H1 (cell line): Measurements from ENCODE around the gene TTC6. TPM values are rescaled to one million over a fixed set of nuclear protein-coding genes. Genes with fewer than 3 reads are reported as not detected.
A peak's percentile ranks its signal among the peaks of the same experiment; 100 is the strongest.

ENCODE experiments used
- ASH2L ChIP-seq: fragments of 200-600, 300-600 bp; sonication (generic); IDR thresholded peaks from one replicate; pipeline ENCODE4 v1.7.1; 2017; ENCODE audit warnings: low read length
- ATF3 ChIP-seq: IDR thresholded peaks from 2 replicates; pipeline ENCODE4 v1.6.1; 2011; ENCODE audit warnings: low read depth, mild to moderate bottlenecking, low read length; ENCODE audit not compliant: insufficient read depth
- CEBPB ChIP-seq: IDR thresholded peaks from 2 replicates; pipeline ENCODE4 v1.6.1; 2012; ENCODE audit warnings: low read depth, low read length
- CHD1 ChIP-seq: IDR thresholded peaks from 2 replicates; pipeline ENCODE4 v1.6.1; 2012; ENCODE audit warnings: low read depth, low read length, improper control_type of control experiment
- CHD2 ChIP-seq: IDR thresholded peaks from 2 replicates; pipeline ENCODE4 v1.6.1; 2012; ENCODE audit warnings: low read length, improper control_type of control experiment
- CTCF ChIP-seq, 3 experiments: IDR thresholded peaks; 1 replicate in 2 of 3; 2 replicates in 1 of 3; pipeline versions ENCODE4 v1.5.1 to v1.6.1; 2011; ENCODE audit warnings: low read length in 3 of 3, mild to moderate bottlenecking in 3 of 3, inconsistent platforms in 2 of 3, low read depth in 1 of 3, moderate library complexity in 1 of 3; ENCODE audit not compliant: insufficient read depth in 1 of 3; ENCODE audit errors: control extremely low read depth in 1 of 3
- EGR1 ChIP-seq: IDR thresholded peaks from 2 replicates; pipeline ENCODE4 v1.6.1; 2011; ENCODE audit warnings: low read depth, low read length, borderline replicate concordance
- FOSL1 ChIP-seq: IDR thresholded peaks from 2 replicates; pipeline ENCODE4 v1.6.1; 2011; ENCODE audit warnings: mild to moderate bottlenecking, low read depth, low read length, moderate library complexity; ENCODE audit not compliant: insufficient read depth
- HDAC6 ChIP-seq: IDR thresholded peaks from one replicate; pipeline ENCODE4 v1.7.1; 2012; ENCODE audit warnings: low read depth, mild to moderate bottlenecking, inconsistent platforms, low read length, moderate library complexity
- JUN ChIP-seq: IDR thresholded peaks from 2 replicates; pipeline ENCODE4 v1.6.1; 2011; ENCODE audit warnings: low read depth, mild to moderate bottlenecking, improper control_type of control experiment, low read length
- MAFK ChIP-seq: IDR thresholded peaks from 2 replicates; pipeline ENCODE4 v1.6.1; 2012; ENCODE audit warnings: low read depth, mild to moderate bottlenecking, improper control_type of control experiment, low read length
- NANOG ChIP-seq: IDR thresholded peaks from 2 replicates; pipeline ENCODE4 v1.6.1; 2011; ENCODE audit warnings: low read length, low read depth, mild to moderate bottlenecking, inconsistent platforms; ENCODE audit not compliant: insufficient read depth, poor library complexity, severe bottlenecking
- POU5F1 ChIP-seq: IDR thresholded peaks from 2 replicates; pipeline ENCODE4 v1.6.1; 2011; ENCODE audit warnings: low read depth, mild to moderate bottlenecking, low read length, moderate library complexity
- RNF2 ChIP-seq: fragments of 200-900, 300-1000 bp; sonication (generic); IDR thresholded peaks from 2 replicates; pipeline ENCODE4 v1.7.1; 2016; ENCODE audit warnings: borderline replicate concordance, low read depth, mild to moderate bottlenecking, antibody characterized with exemption, low read length; ENCODE audit not compliant: poor library complexity, severe bottlenecking; ENCODE audit errors: missing control alignments
- SIN3A ChIP-seq, 2 experiments: IDR thresholded peaks in 1 of 2; conservative IDR thresholded peaks in 1 of 2; 2 replicates each; pipeline ENCODE4 v1.6.1; 2011 to 2012; ENCODE audit warnings: low read length in 2 of 2, improper control_type of control experiment in 1 of 2, low read depth in 1 of 2, mild to moderate bottlenecking in 1 of 2
- SP2 ChIP-seq: IDR thresholded peaks from 2 replicates; pipeline ENCODE4 v1.6.1; 2012; ENCODE audit warnings: mild to moderate bottlenecking, low read length, inconsistent platforms
- SRF ChIP-seq: IDR thresholded peaks from 2 replicates; pipeline ENCODE4 v1.6.1; 2011; ENCODE audit warnings: mild to moderate bottlenecking, low read depth, low read length, moderate library complexity
- SUZ12 ChIP-seq: fragments of 200-600 bp; sonication (generic); IDR thresholded peaks from 2 replicates; pipeline ENCODE4 v1.6.1; 2012; ENCODE audit warnings: mild to moderate bottlenecking, inconsistent platforms, low read length, moderate library complexity, mixed read lengths
- TEAD4 ChIP-seq: IDR thresholded peaks from 2 replicates; pipeline ENCODE4 v1.6.1; 2012; ENCODE audit warnings: low read depth, low read length, inconsistent platforms, mixed read lengths
- polyA plus RNA-seq, 7 experiments: library from polyadenylated mRNA; depleted of rRNA in 3 of 7; stranded (reverse) in 5 of 7; unstranded in 2 of 7; fragments of >200 nt in 5 of 7; fragments of 200-250 nt in 2 of 7; gene quantifications; 1 replicate in 5 of 7; 2 replicates in 1 of 7; 4 replicates in 1 of 7; pipeline versions ENCODE4 v1.2.1 to v1.2.3, GENCODE V29; 2011 to 2013; ENCODE audit warnings: missing spikeins in 2 of 7, mixed read lengths in 2 of 7
- total RNA-seq: library from RNA; stranded (reverse); fragmentation: NEBNext Ultra II Directional; extraction: Animal tissue kit (Norgen Biotek cat#: 25700); gene quantifications from 2 replicates; pipeline ENCODE4 v1.2.1, GENCODE V29; 2021
- TF ChIP-seq, protein P1 (sequence below): IDR thresholded peaks from 2 replicates; pipeline ENCODE4 v1.6.1; 2011; ENCODE audit warnings: low read length, improper control_type of control experiment
- TF ChIP-seq, protein P2 (sequence below): IDR thresholded peaks from 2 replicates; pipeline ENCODE4 v1.6.1; 2012; ENCODE audit warnings: inconsistent platforms

TTC6 gene
- total and polyA plus RNA-seq, 2 of the 8 experiments (the other 6 are each of a cell fraction or from before 2014, with no cell fraction given) = 0.02 TPM; not detected in 1

DNA sequence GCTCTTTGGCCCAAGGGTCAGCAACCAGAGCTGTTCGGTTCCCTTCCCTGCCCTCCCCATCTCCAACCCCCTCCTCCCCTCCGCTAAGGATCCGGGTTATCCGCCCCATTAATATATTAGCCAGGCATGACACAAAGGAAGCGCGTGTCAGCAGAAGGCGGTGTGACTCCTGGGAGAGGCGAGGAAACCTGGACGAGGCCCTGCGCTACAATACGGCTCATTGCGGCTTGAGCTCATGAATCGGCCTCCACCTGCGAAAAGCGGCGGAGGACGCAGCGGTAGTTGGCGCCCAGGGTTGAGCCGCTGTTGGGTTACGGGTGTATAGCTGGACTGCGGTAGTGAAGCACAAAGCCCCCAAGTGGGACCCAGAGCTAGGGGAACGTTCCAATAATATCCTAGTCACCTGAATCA, 10.3 kb upstream of the TTC6 start (continued):
- TF ChIP-seq FOSL1 = no peak
- TF ChIP-seq ASH2L = no peak
- TF ChIP-seq, protein P1, sequence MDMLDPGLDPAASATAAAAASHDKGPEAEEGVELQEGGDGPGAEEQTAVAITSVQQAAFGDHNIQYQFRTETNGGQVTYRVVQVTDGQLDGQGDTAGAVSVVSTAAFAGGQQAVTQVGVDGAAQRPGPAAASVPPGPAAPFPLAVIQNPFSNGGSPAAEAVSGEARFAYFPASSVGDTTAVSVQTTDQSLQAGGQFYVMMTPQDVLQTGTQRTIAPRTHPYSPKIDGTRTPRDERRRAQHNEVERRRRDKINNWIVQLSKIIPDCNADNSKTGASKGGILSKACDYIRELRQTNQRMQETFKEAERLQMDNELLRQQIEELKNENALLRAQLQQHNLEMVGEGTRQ = no peak
- no peak for TF ChIP-seq JUN
- no peak for TF ChIP-seq SIN3A (conservative IDR thresholded peaks at IDR 0.05 in 1 of 2, IDR thresholded peaks at IDR 0.05 in 1 of 2; ENCODE audit: low read depth in 1 of 2, low read length in 2 of 2)
- peak; percentile 83 for TF ChIP-seq SUZ12
- TF ChIP-seq CHD2 = no peak
- TF ChIP-seq HDAC6 = no peak
- TF ChIP-seq SP2 = no peak
- TF ChIP-seq CTCF (IDR thresholded peaks at IDR 0.05; ENCODE audit: control extremely low read depth in 1 of 3, insufficient read depth in 1 of 3, low read depth in 1 of 3, low read length in 3 of 3) = no peak
- TF ChIP-seq POU5F1 = no peak
- peak; percentile 0 for TF ChIP-seq RNF2
- no peak for TF ChIP-seq ATF3
- TF ChIP-seq SRF = no peak
- TF ChIP-seq MAFK = no peak
- TF ChIP-seq CHD1 = no peak
- TF ChIP-seq EGR1 = no peak
- TF ChIP-seq NANOG = no peak
- TF ChIP-seq, protein P2, sequence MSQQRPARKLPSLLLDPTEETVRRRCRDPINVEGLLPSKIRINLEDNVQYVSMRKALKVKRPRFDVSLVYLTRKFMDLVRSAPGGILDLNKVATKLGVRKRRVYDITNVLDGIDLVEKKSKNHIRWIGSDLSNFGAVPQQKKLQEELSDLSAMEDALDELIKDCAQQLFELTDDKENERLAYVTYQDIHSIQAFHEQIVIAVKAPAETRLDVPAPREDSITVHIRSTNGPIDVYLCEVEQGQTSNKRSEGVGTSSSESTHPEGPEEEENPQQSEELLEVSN = peak; percentile 17; the same call in 1 of the 2 replicates
- no peak for TF ChIP-seq TEAD4
- TF ChIP-seq CEBPB = no peak
